ENCODE data around the gene INPP5A. TPM values are rescaled to one million over a fixed set of nuclear protein-coding genes. Genes with fewer than 3 reads are reported as not detected.
"Not testable (repeated sequence)": the region's sequence is repeated elsewhere in the genome, so short reads cannot be mapped to it uniquely, and the experiment has no call there.

Gene INPP5A
- total RNA-seq, 1 donor from 2014 or later: 18.1 TPM

DNA sequence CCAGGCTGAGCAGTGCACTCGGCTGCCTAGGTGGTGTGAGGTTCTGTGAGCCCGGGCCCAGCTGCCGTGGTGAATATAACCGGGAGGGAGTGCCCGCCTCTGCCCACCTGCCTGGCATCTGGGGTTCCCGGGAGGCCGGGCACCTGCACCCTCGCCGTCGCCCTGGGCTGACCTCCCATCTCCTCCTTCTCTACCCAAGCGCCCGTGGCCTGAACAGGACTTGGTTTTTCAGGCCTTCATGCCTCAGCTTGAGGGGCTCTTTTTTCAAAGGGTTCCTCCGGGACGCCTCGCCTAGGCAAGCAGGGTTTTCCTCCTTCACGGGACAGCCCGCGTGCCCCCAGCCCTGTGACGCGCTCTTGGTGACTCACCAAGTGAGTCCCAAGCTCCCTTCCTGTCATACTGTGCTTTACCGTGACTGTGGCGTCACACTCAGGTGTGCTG is 9.9 kb downstream of the INPP5A start:
- no peak for DNase-seq (ENCODE audit: low read depth in 2 of 2)

DNA sequence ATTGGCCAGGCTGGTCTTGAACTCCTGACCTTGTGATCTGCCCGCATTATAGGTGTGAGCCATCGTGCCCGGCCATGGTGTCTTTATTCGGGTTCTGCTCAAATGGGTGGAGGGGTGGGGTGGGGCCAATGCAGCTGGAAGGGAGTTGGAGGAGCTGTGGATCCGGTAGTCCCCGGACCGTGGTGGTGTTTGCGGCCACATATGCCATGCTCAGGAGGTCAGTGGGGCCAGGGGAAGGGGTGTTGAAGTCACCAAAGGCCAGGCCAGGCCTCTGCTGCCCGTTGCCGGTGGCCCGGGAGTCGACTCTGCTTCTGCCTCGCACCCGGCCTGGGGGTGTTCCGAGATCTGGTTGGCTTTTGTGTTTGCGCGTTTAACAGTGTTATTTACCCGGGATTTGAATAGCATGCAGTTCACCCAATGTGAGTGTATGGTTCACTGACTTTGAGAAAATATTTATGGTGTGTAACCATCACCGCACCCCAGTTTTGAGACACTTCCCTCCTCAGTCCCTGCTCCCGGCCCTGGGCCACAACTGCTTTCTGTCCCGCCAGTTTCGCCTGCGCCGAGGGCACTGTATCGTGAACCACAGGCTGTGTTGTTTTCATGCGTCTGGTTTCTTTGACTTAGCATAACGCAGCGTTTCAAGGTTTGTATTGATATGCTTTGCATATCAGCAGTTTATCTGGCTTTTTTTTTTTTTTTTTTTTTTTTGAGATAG is 10.7 kb downstream of the INPP5A start:
- DNase-seq (ENCODE audit: low read depth in 2 of 2): no peak

DNA sequence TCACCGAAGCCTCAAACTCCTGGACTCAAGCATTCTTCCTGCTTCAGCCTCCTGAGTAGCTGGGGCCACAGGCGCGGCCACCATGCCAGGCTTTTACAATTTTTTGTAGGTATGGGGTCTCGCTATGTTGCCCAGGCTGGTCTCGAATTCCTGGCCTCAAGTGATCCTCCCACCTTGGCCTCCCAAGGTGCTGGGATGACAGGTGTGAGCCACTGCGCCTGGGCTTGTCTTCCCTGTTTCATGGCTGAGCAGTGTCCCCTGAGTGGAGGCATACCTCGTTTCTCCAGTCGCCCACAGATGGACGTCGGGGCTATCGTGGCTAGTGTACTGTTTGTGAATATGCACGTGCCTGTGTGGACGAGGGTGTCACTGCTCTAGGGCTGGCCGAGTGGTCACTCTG is 11.3 kb downstream of the INPP5A start:
- DNase-seq (ENCODE audit: low read depth in 2 of 2): no peak

DNA sequence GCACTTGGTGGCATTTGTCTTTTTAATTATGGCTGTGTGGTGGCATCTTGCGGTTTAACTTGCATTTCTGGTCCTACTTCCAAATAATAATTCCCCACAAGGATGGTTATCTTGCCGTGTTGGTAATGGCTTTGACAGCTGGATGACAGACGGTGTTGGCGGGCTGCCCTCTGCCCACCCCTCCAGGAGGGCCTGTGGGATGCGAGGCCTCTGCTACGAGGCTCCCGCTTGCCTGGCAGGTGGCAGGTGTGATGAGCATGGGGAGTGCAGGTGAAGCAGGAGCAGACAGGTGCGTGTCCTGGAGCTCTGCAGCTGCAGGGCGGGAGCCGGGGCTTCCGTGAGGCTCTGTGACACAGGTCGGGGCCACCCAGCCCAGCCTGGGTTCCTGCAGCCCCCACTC is 11.8 kb downstream of the INPP5A start:
- no peak for DNase-seq (ENCODE audit: low read depth in 2 of 2)

DNA sequence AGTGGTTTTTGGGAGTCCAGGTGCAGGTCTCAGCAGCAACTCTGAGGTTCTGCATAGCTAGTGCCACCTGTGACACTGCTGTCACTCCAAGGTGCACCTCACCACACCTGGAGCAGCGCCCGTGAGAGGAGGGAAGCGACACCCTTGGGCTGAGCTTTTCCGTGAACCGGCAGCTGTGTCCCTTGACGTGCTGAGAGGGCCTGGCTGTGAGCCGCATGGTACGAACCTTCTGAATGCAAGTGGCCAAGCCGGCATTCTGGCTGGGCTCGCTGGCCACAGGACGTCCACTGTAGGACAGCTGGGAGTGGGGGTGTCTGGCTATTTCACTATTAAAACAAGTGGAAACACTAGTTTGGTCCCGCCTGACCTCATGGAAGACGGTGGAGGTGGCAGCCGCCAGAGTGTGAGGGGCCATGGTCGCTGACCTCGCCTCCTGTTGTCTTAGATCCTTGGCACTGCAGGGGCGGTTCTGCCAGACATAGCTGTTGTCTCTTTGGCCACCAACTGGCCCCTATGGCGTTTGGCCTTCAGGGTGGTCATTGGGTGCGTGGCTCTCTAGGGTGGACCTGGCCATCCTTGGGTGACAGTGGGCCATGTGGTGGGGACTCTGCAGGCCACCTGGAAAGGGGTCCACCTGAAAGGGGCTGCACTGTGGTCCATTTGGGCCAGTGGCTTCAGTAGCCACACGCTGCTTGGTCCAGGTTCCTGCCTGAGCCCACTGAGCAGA is 12.9 kb downstream of the INPP5A start:
- no peak for DNase-seq (ENCODE audit: low read depth in 2 of 2)

DNA sequence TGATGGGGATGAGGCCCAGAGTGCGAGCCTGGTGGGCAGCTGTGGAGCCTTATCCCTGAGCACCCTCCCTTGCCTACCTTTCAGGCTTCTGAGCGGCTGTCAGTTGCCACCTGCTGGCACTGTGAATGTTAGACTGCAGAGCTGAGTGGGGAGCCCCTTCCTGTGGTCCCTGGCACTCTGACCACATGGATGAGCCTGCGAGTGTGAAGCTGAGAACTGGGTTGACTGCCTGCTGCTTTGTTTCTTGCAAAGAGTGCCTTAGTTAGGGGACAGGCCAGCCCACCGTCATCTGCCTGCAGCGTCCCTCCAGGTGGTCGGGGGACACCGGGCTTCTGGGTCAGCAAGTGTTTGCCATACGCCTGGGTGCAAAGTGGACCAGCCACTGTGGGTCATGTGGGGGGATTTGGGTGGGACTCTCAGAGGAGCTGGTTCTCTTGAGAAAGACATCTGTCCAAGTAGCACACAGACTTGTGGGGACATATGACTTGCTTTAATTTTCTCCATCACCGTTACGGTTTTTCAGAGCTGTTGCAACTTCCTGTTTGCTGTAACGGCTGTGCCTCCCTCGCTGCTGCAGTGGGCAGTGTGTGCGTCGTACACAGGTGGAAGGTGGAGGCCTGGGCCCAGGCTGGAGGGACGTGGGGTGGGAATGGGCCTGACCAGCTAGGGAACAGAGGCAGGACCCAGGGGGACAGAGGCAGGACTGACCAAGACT is 13.7 kb downstream of the INPP5A start:
- DNase-seq (ENCODE audit: low read depth in 2 of 2): no peak

DNA sequence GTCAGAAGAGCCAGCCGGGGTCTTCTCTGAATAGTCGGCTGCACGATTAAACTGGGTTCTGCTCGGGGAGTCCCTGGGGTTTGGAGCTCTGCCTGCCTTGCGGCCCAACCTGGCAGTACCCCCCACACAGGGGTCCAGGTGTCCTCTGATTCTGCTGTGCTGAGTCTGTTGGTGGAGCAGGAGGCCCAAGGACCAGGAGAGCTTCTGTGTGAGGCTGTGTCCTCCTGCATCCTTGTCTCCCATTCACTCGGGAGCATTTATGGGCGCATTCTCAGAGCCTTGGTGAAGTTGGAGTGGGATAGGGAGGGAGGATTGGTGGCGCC is 14.2 kb downstream of the INPP5A start:
- no peak for DNase-seq (ENCODE audit: low read depth in 2 of 2)

DNA sequence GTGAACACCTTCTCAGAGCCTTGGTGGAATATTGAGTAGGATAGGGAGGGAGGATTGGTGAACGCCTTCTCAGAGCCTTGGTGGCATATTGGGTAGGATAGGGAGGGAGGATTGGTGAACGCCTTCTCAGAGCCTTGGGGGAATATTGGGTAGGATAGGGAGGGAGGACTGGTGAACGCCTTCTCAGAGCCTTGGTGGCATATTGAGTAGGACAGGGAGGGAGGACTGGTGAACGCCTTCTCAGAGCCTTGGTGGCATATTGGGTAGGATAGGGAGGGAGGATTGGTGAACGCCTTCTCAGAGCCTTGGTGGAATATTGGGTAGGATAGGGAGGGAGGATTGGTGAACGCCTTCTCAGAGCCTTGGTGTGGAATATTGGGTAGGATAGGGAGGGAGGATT is 15.0 kb downstream of the INPP5A start:
- not testable (repeated sequence) for DNase-seq (ENCODE audit: low read depth in 2 of 2)

DNA sequence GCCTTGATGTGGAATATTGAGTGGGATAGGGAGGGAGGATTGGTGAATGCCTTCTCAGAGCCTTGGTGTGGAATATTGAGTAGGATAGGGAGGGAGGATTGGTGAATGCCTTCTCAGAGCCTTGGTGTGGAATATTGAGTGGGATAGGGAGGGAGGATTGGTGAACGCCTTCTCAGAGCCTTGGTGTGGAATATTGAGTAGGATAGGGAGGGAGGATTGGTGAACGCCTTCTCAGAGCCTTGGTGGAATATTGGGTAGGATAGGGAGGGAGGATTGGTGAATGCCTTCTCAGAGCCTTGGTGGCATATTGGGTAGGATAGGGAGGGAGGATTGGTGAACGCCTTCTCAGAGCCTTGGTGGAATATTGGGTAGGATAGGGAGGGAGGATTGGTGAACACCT is 16.0 kb downstream of the INPP5A start:
- not testable (repeated sequence) for DNase-seq (ENCODE audit: low read depth in 2 of 2)

DNA sequence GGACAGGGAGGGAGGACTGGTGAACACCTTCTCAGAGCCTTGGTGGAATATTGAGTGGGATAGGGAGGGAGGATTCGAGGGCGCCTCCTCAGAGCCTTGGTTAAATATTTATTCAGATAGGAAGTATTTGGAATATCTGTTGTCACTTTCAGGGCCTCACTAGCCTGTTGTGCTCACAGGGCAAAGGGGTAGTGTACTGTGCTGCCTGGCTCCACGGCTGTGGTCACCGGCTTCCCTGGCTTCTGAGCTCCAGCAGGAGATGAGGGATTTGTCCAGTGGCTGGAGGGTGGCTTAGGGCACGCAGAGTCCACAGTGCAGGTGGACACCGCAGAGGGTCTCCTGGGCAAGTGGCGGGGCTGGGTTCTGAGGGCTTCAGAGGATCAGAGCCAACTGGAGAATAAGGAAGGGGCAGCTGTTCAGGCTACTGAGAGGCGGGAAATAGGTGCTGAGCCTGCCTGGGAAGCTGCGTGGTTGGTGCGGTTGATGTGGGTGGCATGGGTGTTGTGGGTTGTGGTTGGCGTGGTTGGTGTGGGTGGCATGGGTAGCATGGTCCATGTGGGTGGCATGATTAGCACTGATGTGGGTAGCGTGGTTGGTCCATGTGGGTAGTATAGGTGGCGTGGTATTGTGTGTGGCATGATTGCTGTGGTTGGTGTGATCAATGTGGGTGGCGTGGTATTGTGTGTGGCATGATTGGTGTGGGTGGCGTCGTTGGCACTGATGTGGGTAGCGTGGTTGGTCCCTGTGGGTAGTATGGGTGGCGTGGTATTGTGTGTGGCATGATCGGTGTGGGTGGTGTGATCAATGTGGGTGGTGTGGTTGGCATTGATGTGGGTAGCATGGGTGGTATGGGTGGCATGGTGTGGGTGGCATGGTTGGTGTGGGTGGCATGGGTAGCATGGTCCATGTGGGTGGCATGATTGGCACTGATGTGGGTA is 16.7 kb downstream of the INPP5A start:
- no peak for DNase-seq (ENCODE audit: low read depth in 2 of 2)

DNA sequence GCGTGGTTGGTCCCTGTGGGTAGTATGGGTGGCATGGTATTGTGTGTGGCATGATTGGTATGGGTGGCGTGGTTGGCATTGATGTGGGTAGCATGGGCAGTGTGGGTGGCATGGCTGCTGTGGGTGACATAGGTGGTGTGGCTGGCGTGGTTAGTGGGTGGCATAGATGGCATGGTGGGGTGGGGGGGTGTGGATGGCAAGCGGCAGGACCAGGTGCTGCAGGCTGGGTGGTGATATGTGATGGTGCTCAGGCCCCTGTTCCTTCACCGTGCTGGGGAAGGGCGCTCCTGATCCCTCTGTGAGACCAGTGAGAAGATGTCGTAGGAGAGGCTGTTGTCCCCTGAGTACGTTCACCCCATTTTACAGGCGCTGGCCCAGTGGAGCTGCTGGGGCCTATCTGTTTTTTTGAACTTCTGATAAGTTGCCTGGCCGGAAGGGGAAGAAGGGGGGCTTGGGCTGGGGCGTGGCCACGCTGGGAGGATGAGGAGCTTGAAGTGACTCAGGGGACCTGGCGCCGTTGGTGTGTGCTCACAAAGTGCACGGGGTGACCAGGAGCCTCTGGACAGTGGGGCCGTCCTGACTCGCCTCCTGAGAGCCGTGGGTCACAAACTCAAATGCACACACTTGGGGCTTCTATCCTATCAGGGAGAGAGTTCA is 17.5 kb downstream of the INPP5A start:
- peak in 1 of 2 donors; percentile 35 for DNase-seq (ENCODE audit: low read depth in 2 of 2)

DNA sequence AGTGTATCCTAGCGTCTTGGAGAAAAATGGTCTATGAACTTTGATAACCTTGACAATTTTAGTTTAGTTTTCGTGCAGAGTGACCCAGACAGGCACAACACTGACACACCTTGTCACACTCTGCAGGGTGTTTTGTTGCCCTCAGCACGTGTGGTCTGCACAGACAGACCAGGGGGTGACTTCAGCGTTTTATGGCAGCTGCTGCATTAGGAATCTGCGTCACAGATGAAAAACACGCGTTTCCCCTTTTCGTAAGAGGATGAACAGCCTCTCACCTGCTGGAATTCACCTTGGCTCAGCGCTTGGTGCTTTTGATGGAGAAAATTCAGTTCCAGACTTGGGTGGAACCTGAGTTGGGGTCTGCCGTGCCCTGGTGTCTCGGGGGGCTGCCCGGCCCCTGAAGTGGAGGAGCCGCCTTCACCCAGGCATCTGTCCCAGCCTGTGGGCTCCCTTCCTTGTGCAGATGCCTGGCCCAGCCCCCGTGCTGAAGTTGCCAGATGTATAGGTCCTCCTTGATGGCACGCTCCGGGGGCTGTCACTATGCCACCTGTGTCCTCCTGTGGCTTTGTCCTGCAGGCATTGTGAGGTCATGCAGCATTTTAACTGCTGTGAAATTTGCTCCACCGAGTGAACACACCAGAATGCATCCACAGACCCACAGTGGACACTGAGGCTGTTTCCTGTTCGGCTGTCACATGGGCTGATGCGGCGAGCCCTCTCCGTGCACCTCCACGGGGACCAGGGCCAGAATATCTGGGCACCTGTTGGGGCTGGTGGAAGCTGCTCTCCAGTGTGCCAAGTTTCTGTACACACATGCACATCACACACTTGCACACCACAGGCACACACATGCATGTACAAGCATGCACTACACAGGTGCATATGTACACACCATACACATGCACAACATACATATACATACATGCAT is 18.3 kb downstream of the INPP5A start:
- DNase-seq (ENCODE audit: low read depth in 2 of 2): no peak

DNA sequence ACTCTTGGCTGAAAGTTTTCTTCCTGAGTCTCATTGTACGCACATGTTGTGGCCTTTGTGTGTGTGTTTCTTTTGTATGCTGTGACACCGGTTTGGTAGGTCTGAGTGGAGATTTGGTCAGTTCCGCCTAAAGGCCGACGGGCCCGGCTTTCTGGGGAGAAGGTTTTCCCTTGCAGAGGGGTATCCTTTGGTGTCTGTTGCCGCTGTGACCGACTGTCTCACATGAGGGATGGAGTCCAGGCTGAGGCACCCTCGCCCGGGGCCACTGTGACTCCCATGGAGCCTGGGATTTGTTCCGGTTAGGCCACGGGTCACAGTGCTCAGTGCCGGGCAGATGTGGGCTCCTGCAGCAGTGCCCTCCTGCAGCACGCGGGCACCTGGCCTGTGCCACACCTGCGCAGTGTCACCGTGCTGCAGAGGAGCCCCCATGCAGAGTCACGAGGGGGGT is 19.4 kb downstream of the INPP5A start:
- no peak for DNase-seq (ENCODE audit: low read depth in 2 of 2)

DNA sequence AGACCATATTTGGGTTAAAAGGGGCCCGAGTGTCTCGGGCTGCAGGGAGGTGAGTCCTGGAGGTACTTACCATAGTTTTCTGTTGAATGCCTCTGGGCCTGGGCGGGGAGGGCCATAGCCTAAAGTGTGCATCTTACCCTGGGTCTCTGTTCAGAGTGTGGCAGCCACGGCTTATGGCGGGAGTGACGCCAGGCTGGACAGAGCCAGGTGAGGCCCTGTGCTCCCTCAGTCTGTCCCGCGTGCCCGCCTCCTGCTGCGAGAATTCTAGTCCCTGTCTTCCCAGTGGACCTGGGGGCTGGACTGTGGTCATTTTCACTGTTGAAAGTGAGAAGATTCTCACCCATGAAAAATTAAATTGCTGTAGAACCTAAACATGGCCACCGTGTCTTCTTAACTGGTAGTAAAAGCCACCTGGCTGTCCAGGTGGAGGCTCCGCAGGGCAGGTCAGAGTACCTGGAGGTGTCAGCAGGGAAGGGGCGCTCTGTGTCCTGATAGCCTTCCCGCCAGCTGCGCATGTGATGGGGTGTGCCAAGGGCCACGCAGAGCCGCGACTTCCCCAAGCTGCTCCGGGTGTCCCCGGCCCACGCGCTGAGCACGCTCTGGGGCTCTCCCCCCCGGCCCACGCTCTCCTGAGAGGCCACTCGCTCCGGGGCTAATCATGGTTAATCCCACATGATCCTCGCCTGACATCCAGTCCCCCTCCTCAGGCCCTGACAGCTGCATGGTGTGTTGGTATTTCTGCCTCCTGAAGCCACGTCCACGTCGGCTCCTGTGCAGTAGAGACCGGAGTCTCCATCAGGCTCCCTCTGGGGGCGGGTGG is 20.3 kb downstream of the INPP5A start:
- no peak for DNase-seq (ENCODE audit: low read depth in 2 of 2)

DNA sequence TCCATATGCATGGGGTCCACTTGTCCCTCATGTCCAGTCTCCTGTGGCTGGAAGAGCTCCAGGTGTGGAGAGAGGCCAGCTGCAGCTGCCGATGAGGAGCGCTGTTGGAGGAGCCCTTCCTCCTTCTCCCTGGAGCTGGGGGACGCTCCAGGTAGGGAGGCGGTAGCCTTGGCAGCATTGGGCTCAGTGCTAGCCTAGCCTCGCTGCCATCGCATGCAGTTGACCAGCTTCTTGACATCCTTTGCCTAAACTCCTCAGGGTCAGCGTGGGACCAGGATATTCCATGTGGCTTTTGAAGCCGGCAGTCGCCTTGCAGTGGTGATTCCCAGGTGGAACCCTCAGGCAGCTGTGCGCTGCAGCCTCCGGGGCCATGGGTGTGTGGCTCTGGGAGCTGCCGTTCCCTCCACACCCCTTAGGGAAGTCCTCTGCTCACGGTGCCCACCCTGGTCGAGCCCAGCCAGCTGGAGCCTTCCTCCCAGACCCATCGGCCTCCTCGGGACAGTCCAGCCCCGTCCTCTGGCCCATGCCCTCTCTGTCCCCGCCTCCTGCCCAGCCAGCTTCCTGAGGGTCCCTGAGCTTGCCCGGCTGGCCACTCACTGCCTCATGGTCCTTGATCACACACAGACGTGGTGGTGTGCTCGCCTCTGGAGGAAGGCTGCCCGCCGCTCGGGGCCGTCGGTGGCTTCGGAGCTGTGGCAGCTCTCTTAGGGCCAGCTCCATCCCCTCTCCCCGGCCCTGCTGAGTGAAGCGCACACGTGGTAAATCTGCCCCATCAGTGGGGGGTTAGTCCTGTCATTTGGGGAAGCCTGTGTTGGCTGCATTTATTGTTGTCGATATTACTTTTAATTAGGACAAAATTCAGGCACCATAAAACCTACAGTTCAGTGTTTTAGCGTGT is 21.2 kb downstream of the INPP5A start:
- no peak for DNase-seq (ENCODE audit: low read depth in 2 of 2)

DNA sequence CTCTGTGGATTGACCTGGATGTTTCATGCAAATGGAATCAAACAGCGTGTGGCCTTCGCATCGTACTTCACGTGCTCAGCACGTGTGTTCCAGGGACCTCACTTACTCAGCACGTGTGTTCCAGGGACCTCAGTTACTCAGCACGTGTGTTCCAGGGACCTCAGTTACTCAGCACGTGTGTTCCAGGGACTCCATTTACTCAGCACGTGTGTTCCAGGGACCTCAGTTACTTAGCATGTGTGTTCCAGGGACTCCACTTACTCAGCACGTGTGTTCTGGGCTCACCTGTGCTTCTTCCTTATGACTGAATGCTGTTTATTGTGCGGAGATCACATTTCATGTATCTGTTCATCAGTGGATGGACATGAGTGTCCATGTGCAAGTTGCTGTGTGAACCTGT is 22.0 kb downstream of the INPP5A start:
- no peak for DNase-seq (ENCODE audit: low read depth in 2 of 2)

DNA sequence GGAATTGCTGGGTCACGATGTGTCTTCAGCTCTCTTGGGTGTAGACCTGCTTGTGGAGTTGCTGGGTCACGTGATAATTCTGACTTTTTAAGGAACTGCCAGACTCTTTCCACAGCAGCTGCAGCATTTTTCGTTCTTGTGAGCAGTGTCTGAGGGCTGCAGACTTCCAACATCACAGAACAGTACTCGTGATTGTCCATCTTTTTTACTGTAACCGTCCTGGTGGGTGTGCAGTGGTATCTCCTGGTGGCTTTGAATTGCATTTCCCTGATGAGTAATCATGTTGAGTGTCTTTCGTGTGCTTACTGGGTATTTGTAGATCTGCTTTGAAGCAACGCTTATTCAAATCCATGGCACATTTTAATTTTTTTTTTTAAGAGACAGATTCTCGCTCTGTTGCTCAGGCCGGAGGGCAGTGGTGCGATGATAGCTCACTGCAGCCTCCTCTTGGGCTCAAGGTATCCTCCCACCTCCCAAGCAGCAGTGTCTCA is 22.7 kb downstream of the INPP5A start:
- no peak for DNase-seq (ENCODE audit: low read depth in 2 of 2)

Data from lung microvascular endothelial cell (primary cell).